Fibroblast of skin of back (primary cell): ENCODE measurements around the gene YLPM1.

Source experiments
- DNase-seq: peaks from one replicate; pipeline ENCODE4 v3.0.0-alpha.2; 2013

Gene YLPM1

DNA sequence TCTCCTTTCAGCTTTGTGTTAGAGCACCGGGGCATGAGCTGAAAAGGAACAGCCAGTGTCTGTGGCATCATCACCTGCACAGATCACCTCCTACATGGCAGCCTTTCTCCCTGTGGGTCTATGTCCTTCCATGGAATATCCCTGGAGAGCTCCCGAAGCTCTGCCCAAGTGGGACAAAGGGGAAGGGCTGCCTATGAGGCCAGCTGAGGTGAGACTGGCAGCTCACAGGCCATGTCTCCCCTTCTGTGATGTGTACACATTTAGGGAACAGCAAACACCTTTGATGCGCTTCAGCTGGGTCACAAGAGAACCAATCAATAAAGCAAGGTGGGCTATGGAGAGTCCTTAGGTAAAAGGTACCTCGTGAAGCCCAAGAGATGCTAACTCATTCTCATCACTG, 108.7 kb downstream of the YLPM1 start:
- no peak for DNase-seq

GRCh38 chr14:74875204-74875603, 112.1 kb downstream of the YLPM1 start:
- no peak for DNase-seq

DNA sequence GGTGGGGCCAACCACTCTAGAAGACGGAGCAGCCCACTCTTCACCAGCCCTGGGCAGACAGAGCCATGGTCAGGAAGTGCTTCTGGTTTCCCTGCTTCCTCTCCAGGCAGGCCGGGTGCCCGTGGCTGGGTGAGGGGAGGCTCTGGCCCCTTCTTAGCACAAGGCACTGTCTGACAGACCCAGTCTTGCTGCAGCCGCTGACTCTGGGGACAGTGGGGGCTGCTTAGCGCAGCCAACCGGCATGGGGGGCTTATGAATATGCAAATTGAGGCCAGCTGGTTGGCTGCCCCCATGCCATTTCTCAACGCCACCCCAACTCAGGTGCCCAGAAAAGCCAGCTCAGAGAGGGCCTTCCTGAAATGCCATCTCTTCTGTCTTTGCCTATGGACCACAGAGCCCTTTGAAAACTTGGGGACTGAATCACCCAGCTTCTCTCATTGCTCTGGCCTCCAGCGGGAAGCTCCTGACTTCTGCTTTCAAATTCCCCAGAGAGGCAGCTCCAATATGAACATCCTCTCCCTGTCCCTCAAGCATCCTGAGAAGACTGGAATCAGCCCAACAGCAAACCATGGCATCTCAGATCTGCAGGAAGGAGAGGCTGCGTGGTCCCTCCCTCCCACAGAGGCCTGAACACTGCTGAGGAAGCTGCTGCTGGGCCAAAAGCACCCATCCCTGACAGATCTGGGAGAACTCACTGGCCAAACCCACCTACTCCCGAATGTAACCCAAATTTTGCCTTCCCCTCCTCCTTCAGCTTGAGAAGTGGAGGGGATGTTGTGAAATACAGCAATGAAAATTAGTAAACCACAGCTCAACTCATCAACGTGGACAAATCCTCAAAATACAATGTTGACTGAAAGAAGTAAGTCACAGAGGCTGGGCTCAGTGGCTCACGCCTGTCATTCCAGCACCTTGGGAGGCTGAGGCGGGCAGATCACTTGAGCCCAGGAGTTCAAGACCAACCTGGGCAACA, 113.1 kb downstream of the YLPM1 start, which contains the start of gene PROX2:
TSS of gene PROX2 (minus strand) at position 205 of the 973 bp plus-strand sequence. CDS start 12,311 bp downstream, outside the sequence.
- DNase-seq: peak; percentile 59

DNA sequence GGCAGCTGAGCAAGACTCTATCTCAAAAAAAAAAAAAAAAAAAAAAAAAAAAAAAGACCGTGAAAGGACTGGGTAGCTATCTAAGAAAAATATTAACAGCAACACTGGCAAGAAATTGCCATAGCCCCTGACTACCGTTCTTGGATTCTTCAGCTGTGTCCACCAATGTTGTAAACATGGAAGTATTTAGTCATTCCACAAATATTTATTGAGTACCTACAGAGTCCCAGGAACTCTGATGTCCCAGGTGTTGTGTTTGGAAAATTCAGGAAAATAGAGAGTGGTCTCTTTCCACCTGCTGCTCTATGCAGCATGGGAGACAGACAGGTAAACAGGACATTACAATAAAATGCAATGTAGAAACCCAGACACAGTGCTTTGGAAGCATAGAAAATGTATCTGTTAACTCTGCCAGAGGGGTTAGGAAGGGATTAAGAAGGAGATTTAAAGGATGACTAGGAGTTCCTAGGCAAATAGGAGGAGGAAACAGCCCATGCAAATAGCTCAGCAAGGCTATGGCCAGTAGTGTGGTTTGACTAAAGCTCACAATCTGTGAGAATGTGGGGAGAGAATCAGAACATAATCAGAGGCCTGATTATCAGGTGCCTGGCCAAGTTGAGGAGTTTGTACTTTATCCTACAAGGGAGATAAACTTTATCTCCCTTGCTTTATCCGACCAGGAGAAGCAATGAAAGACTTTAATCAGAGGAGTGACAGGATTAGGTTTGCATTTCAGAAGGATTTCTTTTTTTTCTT, 116.5 kb downstream of the YLPM1 start:
- DNase-seq: no peak

DNA sequence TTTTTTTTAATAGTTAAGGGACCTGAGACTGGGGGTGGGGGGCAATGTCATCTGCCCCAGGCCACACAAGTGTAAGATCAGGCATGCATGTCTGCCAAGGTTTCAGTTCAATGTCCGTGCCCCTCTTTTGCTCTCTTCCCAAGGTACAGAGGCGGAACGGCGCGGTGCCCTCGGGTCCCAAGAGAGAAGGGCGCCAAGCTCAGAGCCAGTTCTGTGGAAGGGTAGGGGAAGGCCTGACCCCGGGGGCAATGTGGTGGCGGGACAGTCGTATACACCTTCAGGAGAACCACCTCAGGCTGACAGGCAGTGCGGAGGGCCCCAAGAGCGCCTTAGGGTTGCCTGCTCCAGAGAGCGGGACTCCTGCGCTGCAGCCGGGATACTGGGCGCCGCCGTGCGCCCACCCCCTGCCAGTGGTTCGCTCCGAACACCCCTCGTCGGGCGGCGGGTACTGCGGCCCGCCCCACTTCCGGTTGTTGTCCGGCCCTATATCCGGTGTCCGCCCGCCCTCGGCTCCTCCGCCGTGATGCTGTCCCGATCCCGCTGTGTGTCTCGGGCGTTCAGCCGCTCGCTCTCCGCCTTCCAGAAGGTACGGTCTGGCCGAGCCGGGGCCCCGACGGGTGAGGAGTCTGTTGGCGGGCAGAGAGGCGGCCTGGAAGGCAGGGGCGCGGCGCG, 118.5 kb downstream of the YLPM1 start, which contains the start of gene DLST:
TSS of gene DLST (plus strand) at position 486 of the 672 bp plus-strand sequence. CDS start at position 524, 38 bp downstream.
- peak; percentile 86 for DNase-seq

DNA sequence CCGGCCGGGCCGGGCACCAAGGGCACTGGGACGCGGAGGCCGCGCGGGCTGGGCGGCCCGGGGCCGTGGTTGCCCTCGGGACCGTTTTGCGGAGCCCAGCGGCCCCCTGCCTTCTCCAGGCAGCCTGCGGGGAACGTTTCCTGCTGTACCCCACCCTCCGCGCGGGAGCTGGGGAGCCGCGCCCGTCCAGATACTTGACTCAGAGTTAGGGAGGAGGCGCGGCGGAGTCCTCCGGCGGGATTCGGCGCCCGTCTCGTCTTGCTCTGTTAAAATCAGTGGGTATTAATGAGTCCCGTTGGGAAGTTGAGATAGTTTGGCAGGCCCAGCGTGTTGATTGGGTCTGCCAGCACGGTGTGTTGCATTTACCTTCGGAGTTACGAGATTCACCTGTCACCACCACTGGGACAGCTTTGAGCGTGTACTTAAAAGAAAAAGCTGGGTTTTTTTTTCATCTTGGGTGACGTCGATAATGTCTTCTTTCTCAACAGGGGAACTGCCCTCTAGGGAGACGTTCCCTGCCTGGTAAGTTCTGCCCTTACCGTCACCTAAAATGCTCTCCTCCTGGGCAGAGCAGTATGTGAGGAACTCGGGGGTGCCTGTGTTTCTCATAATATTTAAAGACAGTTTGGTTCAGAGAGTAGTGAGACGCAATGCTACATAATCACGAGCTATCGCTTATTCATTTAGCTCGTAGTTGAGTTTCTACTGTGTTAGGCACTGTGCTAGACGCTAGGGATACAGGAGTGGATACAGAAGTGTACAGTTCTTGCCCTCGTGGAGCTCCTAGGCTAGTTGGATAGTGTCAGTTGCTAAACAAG, 119.2 kb downstream of the YLPM1 start:
- DNase-seq: peak; percentile 43
